Activated T-helper 2 cell treated with anti-CD3 and anti-CD28 coated beads, Interferon-gamma antibody, Interleukin-2, Interleukin-4, amounts not matched to agents 10 μg/mL and 5 μg/mL and 100 μg/mL, durations not matched to agents 14 hours and 24 hours and 36 hours (primary cell): ENCODE results near the gene SLC8A2. TPM values are rescaled to one million over a fixed set of nuclear protein-coding genes. Genes with fewer than 3 reads are reported as not detected.

Experiments used
- DNase-seq: peaks from one replicate; pipeline ENCODE4 v3.0.0; 2021; ENCODE audit warnings: low spot score
- H3K27ac Mint-ChIP-seq: one replicate; pipeline ENCODE4 v1.8.0; 2021; ENCODE audit warnings: mixed read lengths
- H3K27me3 Mint-ChIP-seq: one replicate; pipeline ENCODE4 v1.8.0; 2021; ENCODE audit warnings: low read depth, mixed read lengths
- H3K36me3 Mint-ChIP-seq: one replicate; pipeline ENCODE4 v1.8.0; 2021; ENCODE audit warnings: low read depth, mixed read lengths
- H3K4me1 Mint-ChIP-seq: one replicate; pipeline ENCODE4 v1.8.0; 2021; ENCODE audit warnings: low read depth, mixed read lengths
- H3K4me3 Mint-ChIP-seq: one replicate; pipeline ENCODE4 v1.8.0; 2021; ENCODE audit warnings: low read depth, mild to moderate bottlenecking, moderate library complexity, mixed read lengths
- H3K9me3 Mint-ChIP-seq: one replicate; pipeline ENCODE4 v1.8.0; 2021; ENCODE audit warnings: mixed read lengths
- intact Hi-C: fragments of 100-400 bp; cut with micrococcal nuclease; formaldehyde crosslinking; loops from one replicate; pipeline ENCODE4 v1.15.1; 2023
- total RNA-seq: library from RNA; stranded (reverse); gene quantifications from 2 replicates; pipeline ENCODE4 v1.2.3, GENCODE V29; 2022

SLC8A2 gene
- not detected in 2 replicates for total RNA-seq

GRCh38 chr19:47471733-47472457 lies at the start of gene SLC8A2:
SLC8A2 (minus strand) TSS chr19:47471893; CDS start chr19:47466403, 5,490 bp downstream.
- peaks cover 7% of the 10 kb centered on the region for H3K4me1 Mint-ChIP-seq
- intact Hi-C loops, result no loop called here
- H3K4me3 Mint-ChIP-seq, result no peak within 1 kb of the TSS
- H3K27ac Mint-ChIP-seq, result no peak within 1 kb of the TSS
- no peaks in the 10 kb centered on the region for H3K9me3 Mint-ChIP-seq
- peak; percentile 63 for DNase-seq
- peaks cover 33% of the 10 kb centered on the region for H3K27me3 Mint-ChIP-seq
- no peaks in the 10 kb centered on the region for H3K36me3 Mint-ChIP-seq

- H3K4me1 Mint-ChIP-seq, result peaks cover 40% of the 10 kb centered on the region
- H3K36me3 Mint-ChIP-seq, result no peaks in the 10 kb centered on the region
- H3K27me3 Mint-ChIP-seq, result peaks cover 7% of the 10 kb centered on the region
- DNase-seq, result no peak
- intact Hi-C loops, result no loop called here
- no peak overlapping the region for H3K27ac Mint-ChIP-seq
- no peak overlapping the region for H3K4me3 Mint-ChIP-seq
- H3K9me3 Mint-ChIP-seq, result no peaks in the 10 kb centered on the region
Observed at GRCh38 chr19:47520839-47521238, 49.1 kb upstream of the SLC8A2 start.

GRCh38 chr19:47520343-47520806 lies 48.7 kb upstream of the SLC8A2 start:
- Mint-ChIP-seq H3K4me1 (peaks cover 40% of the 10 kb centered on the region), H3K9me3 (no peaks in the 10 kb centered on the region), H3K27ac (no peak overlapping the region), H3K27me3 (peaks cover 7% of the 10 kb centered on the region), H3K4me3 (no peak overlapping the region), H3K36me3 (no peaks in the 10 kb centered on the region)
- intact Hi-C loops, result no loop called here
- no peak for DNase-seq

- peaks cover 5% of the 10 kb centered on the region for H3K36me3 Mint-ChIP-seq
- no peak for DNase-seq
- peaks cover 48% of the 10 kb centered on the region for H3K4me1 Mint-ChIP-seq
- H3K4me3 Mint-ChIP-seq, result no peak overlapping the region
- intact Hi-C loops, result loop anchor here (1.0 to 5.0 kb wide), 3 partner anchors 90 to 223 kb away; partner anchors contain the start of gene BICRA
- H3K9me3 Mint-ChIP-seq, result no peaks in the 10 kb centered on the region
- peaks cover 4% of the 10 kb centered on the region for H3K27me3 Mint-ChIP-seq
- no peak overlapping the region for H3K27ac Mint-ChIP-seq
Observed at GRCh38 chr19:47518854-47519253, 47.2 kb upstream of the SLC8A2 start.

GRCh38 chr19:47518139-47518538 lies 46.4 kb upstream of the SLC8A2 start:
- intact Hi-C loops, result loop anchor here (1.0 to 5.0 kb wide), 3 partner anchors 91 to 224 kb away; partner anchors contain the start of gene BICRA
- H3K9me3 Mint-ChIP-seq, result no peaks in the 10 kb centered on the region
- DNase-seq, result peak; percentile 54
- peak overlapping the region; percentile 77 for H3K27ac Mint-ChIP-seq
- no peak overlapping the region for H3K4me3 Mint-ChIP-seq
- H3K36me3 Mint-ChIP-seq, result peaks cover 5% of the 10 kb centered on the region
- H3K4me1 Mint-ChIP-seq, result peaks cover 49% of the 10 kb centered on the region
- H3K27me3 Mint-ChIP-seq, result no peaks in the 10 kb centered on the region

- peaks cover 5% of the 10 kb centered on the region for H3K36me3 Mint-ChIP-seq
- peak within 1 kb of the TSS; percentile 96 for H3K4me3 Mint-ChIP-seq
- H3K27me3 Mint-ChIP-seq, result no peaks in the 10 kb centered on the region
- H3K27ac Mint-ChIP-seq, result peak within 1 kb of the TSS; percentile 91
- intact Hi-C loops, result loop anchor here (1.0 to 5.0 kb wide), 4 partner anchors 31 to 227 kb away; partner anchors contain the start of gene KPTN
- H3K4me1 Mint-ChIP-seq, result peaks cover 56% of the 10 kb centered on the region
- DNase-seq, result peak; percentile 100
- H3K9me3 Mint-ChIP-seq, result no peaks in the 10 kb centered on the region
Observed at GRCh38 chr19:47514869-47515588, 43.3 kb upstream of the SLC8A2 start, which contains the start of gene NAPA. NAPA (minus strand) TSS chr19:47515063; CDS start chr19:47514940, 123 bp downstream.

- peak overlapping the region; percentile 96 for H3K4me3 Mint-ChIP-seq
- intact Hi-C loops, result loop anchor here (2.0 kb wide), 1 partner anchor 86 kb away; no protein-coding TSS in a partner anchor
- H3K36me3 Mint-ChIP-seq, result peaks cover 5% of the 10 kb centered on the region
- peaks cover 55% of the 10 kb centered on the region for H3K4me1 Mint-ChIP-seq
- peak overlapping the region; percentile 91 for H3K27ac Mint-ChIP-seq
- H3K9me3 Mint-ChIP-seq, result no peaks in the 10 kb centered on the region
- no peaks in the 10 kb centered on the region for H3K27me3 Mint-ChIP-seq
- no peak for DNase-seq
Observed at GRCh38 chr19:47514151-47514868, 42.6 kb upstream of the SLC8A2 start.

GRCh38 chr19:47512948-47513319 lies 41.2 kb upstream of the SLC8A2 start:
- peaks cover 47% of the 10 kb centered on the region for H3K4me1 Mint-ChIP-seq
- peaks cover 5% of the 10 kb centered on the region for H3K36me3 Mint-ChIP-seq
- intact Hi-C loops, result no loop called here

GRCh38 chr19:47512183-47512947 lies 40.7 kb upstream of the SLC8A2 start:
- H3K4me1 Mint-ChIP-seq, result peaks cover 42% of the 10 kb centered on the region
- H3K9me3 Mint-ChIP-seq, result no peaks in the 10 kb centered on the region
- peak overlapping the region; percentile 67 for H3K27ac Mint-ChIP-seq
- no peak for DNase-seq
- H3K27me3 Mint-ChIP-seq, result no peaks in the 10 kb centered on the region
- H3K4me3 Mint-ChIP-seq, result peak overlapping the region; percentile 96
- H3K36me3 Mint-ChIP-seq, result peaks cover 5% of the 10 kb centered on the region
- intact Hi-C loops, result no loop called here

More at GRCh38 chr19:47512948-47513319, 41.2 kb upstream of the SLC8A2 start:
- DNase-seq, result no peak
- H3K27me3 Mint-ChIP-seq, result no peaks in the 10 kb centered on the region
- no peaks in the 10 kb centered on the region for H3K9me3 Mint-ChIP-seq
- H3K4me3 Mint-ChIP-seq, result peak overlapping the region; percentile 96
- peak overlapping the region; percentile 67 for H3K27ac Mint-ChIP-seq

- H3K36me3 Mint-ChIP-seq, result peaks cover 5% of the 10 kb centered on the region
- H3K4me1 Mint-ChIP-seq, result peaks cover 35% of the 10 kb centered on the region
- H3K9me3 Mint-ChIP-seq, result no peaks in the 10 kb centered on the region
- DNase-seq, result no peak
- no peak overlapping the region for H3K4me3 Mint-ChIP-seq
- intact Hi-C loops, result no loop called here
- H3K27me3 Mint-ChIP-seq, result no peaks in the 10 kb centered on the region
- no peak overlapping the region for H3K27ac Mint-ChIP-seq
Observed at GRCh38 chr19:47511681-47512080, 40.0 kb upstream of the SLC8A2 start.

- H3K27me3 Mint-ChIP-seq, result no peaks in the 10 kb centered on the region
- H3K4me1 Mint-ChIP-seq, result peaks cover 29% of the 10 kb centered on the region
- no peak for DNase-seq
- H3K9me3 Mint-ChIP-seq, result no peaks in the 10 kb centered on the region
- H3K27ac Mint-ChIP-seq, result no peak overlapping the region
- no peak overlapping the region for H3K4me3 Mint-ChIP-seq
- intact Hi-C loops, result no loop called here
- H3K36me3 Mint-ChIP-seq, result peaks cover 5% of the 10 kb centered on the region
Observed at GRCh38 chr19:47511128-47511517, 39.4 kb upstream of the SLC8A2 start.
